Spleen (tissue), 11 donors: ENCODE data around the gene RPL29. TPM values are rescaled to one million over a fixed set of nuclear protein-coding genes. Genes with fewer than 3 reads are reported as not detected.

ENCODE experiments used
- DNase-seq: peaks from one replicate; pipeline ENCODE4 v3.0.0-alpha.2; 2020
- H3K27ac ChIP-seq, 8 donors: fragments of 200-600 bp; sonication (generic) in 7 of 8; 1 replicate in 4 of 8; 2 replicates in 4 of 8; pipeline versions ENCODE4 v1.5.0 to v1.8.0; 2016 to 2021; ENCODE audit warnings: inconsistent platforms in 4 of 8, mild to moderate bottlenecking in 4 of 8, moderate library complexity in 1 of 8
- H3K27me3 ChIP-seq, 7 donors: fragments of 200-600 bp; sonication (generic) in 6 of 7; replicated peaks in 1 of 7; 1 replicate in 4 of 7; 2 replicates in 3 of 7; pipeline versions ENCODE4 v1.5.0 to v1.8.0; 2016 to 2021; ENCODE audit warnings: inconsistent platforms in 3 of 7, mild to moderate bottlenecking in 1 of 7
- H3K36me3 ChIP-seq, 6 donors: fragments of 200-600 bp; sonication (generic) in 5 of 6; 1 replicate in 4 of 6; 2 replicates in 2 of 6; pipeline versions ENCODE4 v1.5.0 to v1.8.0; 2016 to 2021; ENCODE audit warnings: inconsistent platforms in 2 of 6
- H3K4me1 ChIP-seq, 6 donors: fragments of 200-600 bp; sonication (generic) in 5 of 6; 1 replicate in 3 of 6; 2 replicates in 3 of 6; pipeline versions ENCODE4 v1.5.0 to v1.8.0; 2016 to 2021; ENCODE audit warnings: inconsistent platforms in 3 of 6
- H3K4me3 ChIP-seq, 8 donors: fragments of 200-600 bp; sonication (generic) in 7 of 8; 1 replicate in 4 of 8; 2 replicates in 4 of 8; pipeline versions ENCODE4 v1.5.0 to v1.8.0; 2016 to 2021; ENCODE audit warnings: inconsistent platforms in 4 of 8, mild to moderate bottlenecking in 4 of 8, moderate library complexity in 2 of 8
- H3K9me3 ChIP-seq, 8 donors: fragments of 200-600 bp; sonication (generic) in 7 of 8; 1 replicate in 4 of 8; 2 replicates in 4 of 8; pipeline versions ENCODE4 v1.5.0 to v1.8.0; 2016 to 2021; ENCODE audit warnings: inconsistent platforms in 4 of 8
- POLR2A ChIP-seq, 3 donors: fragments of 450-650 bp; IDR thresholded peaks; one replicate each; pipeline ENCODE4 v1.5.1; 2017; ENCODE audit warnings: antibody characterized with exemption in 3 of 3, mild to moderate bottlenecking in 1 of 3
- POLR2AphosphoS5 ChIP-seq, 3 donors: sonication (generic); formaldehyde crosslinking; IDR thresholded peaks; one replicate each; pipeline ENCODE4 v1.5.1; 2017; ENCODE audit warnings: antibody characterized with exemption in 3 of 3
- WGBS, 5 donors: extraction: QIAGEN DNeasy Blood & Tissue Kit in 3 of 5; methylation state at CpG; one replicate each; pipeline versions ENCODE4 v1.1.5 to v1.1.7; 2013 to 2018; 5-methylcytosine and 5-hydroxymethylcytosine counted together
- intact Hi-C: fragments of 100-400 bp; cut with DNase I; formaldehyde crosslinking; loops from one replicate; pipeline ENCODE4 v1.15.0; 2023; ENCODE audit warnings: low total_unique reads
- polyA plus RNA-seq, 3 donors: library from polyadenylated mRNA; stranded (reverse); fragments of 200-250 nt; gene quantifications; one replicate each; pipeline ENCODE4 v1.2.1, GENCODE V29; 2013
- total RNA-seq, 7 donors: library from RNA; depleted of rRNA in 3 of 7; stranded (reverse); fragments of >200 nt in 3 of 7; fragmentation: NEBNext Ultra II Directional in 4 of 7; extraction: Animal tissue kit (Norgen Biotek cat#: 25700) in 4 of 7; gene quantifications; one replicate each; pipeline versions ENCODE4 v1.1.0 to v1.2.1, GENCODE V29; 2016 to 2021
- TF ChIP-seq, protein P1 (sequence below), 11 experiments: fragments of 200-600 bp in 7 of 11; fragments of 450-650 bp in 4 of 11; sonication (generic) in 4 of 11; IDR thresholded peaks in 8 of 11; conservative IDR thresholded peaks in 3 of 11; 1 replicate in 7 of 11; 2 replicates in 4 of 11; pipeline versions ENCODE4 v1.4.0 to v1.8.0; 2016 to 2021; ENCODE audit warnings: antibody characterized with exemption in 11 of 11, inconsistent platforms in 4 of 11, mild to moderate bottlenecking in 1 of 11
- donor health status: healthy with polysubstance abuse.
- donor health status: DM: no; HTN: no; CAD: no; lungs with moderate emphysema.
- donor health status: DM: no; HTN: no; CAD: no.
- donor health status: Bipolar disorder and iron deficiency.
- donor health status: healthy.
- donor health status: DM: no; HTN: no; CAD: no.
- donor health status: DM: yes; HTN: yes; CAD: no.

RPL29 gene
- total and polyA plus RNA-seq, 10 donors: 684 to 4,302 (median 1,095) TPM

DNA sequence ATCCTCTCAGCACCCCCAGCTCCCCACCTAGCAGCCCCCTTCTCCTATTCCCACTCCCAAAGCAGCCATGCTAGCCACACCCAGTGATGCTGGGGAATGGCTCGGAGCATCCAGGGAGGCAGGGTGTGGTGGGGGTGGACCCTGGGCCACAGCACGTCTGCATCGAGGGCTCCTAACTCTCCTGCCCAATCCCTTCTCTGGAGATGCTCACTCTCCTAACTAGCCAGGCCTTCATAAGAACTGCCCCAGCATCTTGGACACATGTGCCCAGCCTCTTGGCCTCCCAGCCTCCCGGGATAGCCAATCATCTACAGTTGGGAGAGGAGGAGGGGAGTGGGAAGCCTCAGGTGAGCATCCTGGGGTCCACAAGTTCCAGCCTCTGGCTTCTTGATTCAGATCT is 31.2 kb downstream of the RPL29 start:
- 77 to 97% (median 87%) methylated on average over 3 to 4 of the region's 4 CpGs for WGBS, 5 donors

DNA sequence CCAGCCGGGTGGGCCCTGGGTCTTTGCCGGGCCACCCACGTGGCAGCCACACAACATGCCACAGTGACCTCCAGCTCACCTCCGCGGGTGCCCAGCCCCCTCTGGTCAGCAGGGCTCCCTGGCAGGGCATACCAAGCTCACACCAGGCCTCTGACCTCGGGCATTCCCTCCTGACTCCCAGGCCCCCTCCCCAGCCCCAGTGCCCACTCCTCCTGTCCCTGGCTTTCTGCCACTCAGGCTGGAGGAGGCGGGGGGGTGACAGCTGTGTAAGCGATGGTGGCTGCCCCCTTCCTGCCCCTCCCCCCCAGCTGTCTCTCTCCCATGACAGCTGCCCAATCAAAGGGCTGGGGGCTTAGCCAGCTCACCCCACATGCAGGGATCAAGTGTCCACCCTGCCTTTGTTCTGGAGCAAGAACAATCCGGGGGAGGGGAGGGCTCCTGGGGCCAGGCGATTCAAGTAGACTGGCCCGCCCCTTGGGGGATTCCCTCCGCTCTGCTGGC is 31.7 kb downstream of the RPL29 start:
- 62 to 86% (median 81%) methylated on average over 9 to 12 of the region's 12 CpGs for WGBS, 5 donors
- H3K4me3 ChIP-seq: no peak overlapping the region
- DNase-seq: no peak
- TF ChIP-seq, protein P1, sequence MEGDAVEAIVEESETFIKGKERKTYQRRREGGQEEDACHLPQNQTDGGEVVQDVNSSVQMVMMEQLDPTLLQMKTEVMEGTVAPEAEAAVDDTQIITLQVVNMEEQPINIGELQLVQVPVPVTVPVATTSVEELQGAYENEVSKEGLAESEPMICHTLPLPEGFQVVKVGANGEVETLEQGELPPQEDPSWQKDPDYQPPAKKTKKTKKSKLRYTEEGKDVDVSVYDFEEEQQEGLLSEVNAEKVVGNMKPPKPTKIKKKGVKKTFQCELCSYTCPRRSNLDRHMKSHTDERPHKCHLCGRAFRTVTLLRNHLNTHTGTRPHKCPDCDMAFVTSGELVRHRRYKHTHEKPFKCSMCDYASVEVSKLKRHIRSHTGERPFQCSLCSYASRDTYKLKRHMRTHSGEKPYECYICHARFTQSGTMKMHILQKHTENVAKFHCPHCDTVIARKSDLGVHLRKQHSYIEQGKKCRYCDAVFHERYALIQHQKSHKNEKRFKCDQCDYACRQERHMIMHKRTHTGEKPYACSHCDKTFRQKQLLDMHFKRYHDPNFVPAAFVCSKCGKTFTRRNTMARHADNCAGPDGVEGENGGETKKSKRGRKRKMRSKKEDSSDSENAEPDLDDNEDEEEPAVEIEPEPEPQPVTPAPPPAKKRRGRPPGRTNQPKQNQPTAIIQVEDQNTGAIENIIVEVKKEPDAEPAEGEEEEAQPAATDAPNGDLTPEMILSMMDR (IDR thresholded peaks at IDR 0.05 in 8 of 11, conservative IDR thresholded peaks at IDR 0.05 in 3 of 11): no peak
- no peak for TF ChIP-seq POLR2A (IDR thresholded peaks at IDR 0.05)
- no peak for TF ChIP-seq POLR2AphosphoS5 (IDR thresholded peaks at IDR 0.05)
- no peaks in the 10 kb centered on the region for H3K9me3 ChIP-seq
- intact Hi-C loops: no loop called here
- peaks cover 0 to 20% (median 0%) of the 10 kb centered on the region in 6 donors for H3K36me3 ChIP-seq
- H3K4me1 ChIP-seq: peaks cover 0 to 62% (median 35%) of the 10 kb centered on the region in 6 donors
- no peak overlapping the region for H3K27ac ChIP-seq
- peaks cover 0 to 18% (median 0%) of the 10 kb centered on the region in 7 donors for H3K27me3 ChIP-seq

More for the DNA sequence above, 31.2 kb downstream of the RPL29 start:
- no peaks in the 10 kb centered on the region for H3K9me3 ChIP-seq
- intact Hi-C loops: no loop called here
- no peak for DNase-seq
- peaks cover 0 to 68% (median 35%) of the 10 kb centered on the region in 6 donors for H3K4me1 ChIP-seq
- peaks cover 0 to 15% (median 0%) of the 10 kb centered on the region in 6 donors for H3K36me3 ChIP-seq
- no peak overlapping the region for H3K4me3 ChIP-seq
- H3K27me3 ChIP-seq: peaks cover 0 to 18% (median 0%) of the 10 kb centered on the region in 7 donors
- TF ChIP-seq POLR2A (IDR thresholded peaks at IDR 0.05): no peak
- H3K27ac ChIP-seq: no peak overlapping the region

DNA sequence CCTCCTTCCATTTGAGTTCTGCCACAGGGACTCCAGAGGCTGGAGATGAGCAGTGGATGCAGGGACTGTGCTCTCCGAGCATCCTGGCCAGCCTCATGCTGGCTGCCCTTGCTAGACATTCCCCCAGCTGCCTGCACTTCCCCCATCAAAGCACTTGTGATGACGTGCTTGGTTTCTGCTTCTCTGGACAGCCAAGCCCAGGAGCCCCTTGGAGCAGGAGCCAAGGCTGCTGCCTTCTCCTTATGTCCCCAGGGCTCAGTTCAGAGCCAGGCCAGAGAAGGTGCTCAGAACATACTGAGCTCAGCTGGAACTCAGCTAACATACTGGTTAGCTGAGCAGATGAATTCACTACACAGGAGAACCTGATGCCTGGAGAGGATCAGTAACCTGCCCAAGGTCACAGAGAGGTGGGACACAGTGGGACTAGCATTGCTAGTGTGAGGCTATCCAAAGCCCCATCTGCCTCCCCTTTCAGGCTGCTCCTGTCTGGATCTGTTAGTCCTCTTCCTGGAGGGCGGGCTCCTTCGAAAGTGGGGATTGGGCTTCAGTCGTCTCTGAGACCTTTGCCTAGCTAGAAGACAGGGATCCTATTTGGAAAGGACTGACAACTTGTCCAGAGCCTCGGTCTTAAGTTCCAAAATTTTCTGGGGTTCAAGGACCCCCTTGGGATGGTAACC is 32.7 kb downstream of the RPL29 start:
- 77 to 86% (median 84%) methylated on average over 5 to 6 of the region's 6 CpGs for WGBS, 5 donors
- H3K9me3 ChIP-seq: no peaks in the 10 kb centered on the region
- peaks cover 0 to 52% (median 27%) of the 10 kb centered on the region in 6 donors for H3K4me1 ChIP-seq
- no peak for DNase-seq
- TF ChIP-seq POLR2A (IDR thresholded peaks at IDR 0.05): no peak
- TF ChIP-seq, protein P1 (IDR thresholded peaks at IDR 0.05 in 8 of 11, conservative IDR thresholded peaks at IDR 0.05 in 3 of 11): no peak
- TF ChIP-seq POLR2AphosphoS5 (IDR thresholded peaks at IDR 0.05): no peak
- intact Hi-C loops: no loop called here
- peaks cover 0 to 30% (median 0%) of the 10 kb centered on the region in 6 donors for H3K36me3 ChIP-seq
- peaks cover 0 to 15% (median 0%) of the 10 kb centered on the region in 7 donors for H3K27me3 ChIP-seq
- H3K4me3 ChIP-seq: no peak overlapping the region
- no peak overlapping the region for H3K27ac ChIP-seq

DNA sequence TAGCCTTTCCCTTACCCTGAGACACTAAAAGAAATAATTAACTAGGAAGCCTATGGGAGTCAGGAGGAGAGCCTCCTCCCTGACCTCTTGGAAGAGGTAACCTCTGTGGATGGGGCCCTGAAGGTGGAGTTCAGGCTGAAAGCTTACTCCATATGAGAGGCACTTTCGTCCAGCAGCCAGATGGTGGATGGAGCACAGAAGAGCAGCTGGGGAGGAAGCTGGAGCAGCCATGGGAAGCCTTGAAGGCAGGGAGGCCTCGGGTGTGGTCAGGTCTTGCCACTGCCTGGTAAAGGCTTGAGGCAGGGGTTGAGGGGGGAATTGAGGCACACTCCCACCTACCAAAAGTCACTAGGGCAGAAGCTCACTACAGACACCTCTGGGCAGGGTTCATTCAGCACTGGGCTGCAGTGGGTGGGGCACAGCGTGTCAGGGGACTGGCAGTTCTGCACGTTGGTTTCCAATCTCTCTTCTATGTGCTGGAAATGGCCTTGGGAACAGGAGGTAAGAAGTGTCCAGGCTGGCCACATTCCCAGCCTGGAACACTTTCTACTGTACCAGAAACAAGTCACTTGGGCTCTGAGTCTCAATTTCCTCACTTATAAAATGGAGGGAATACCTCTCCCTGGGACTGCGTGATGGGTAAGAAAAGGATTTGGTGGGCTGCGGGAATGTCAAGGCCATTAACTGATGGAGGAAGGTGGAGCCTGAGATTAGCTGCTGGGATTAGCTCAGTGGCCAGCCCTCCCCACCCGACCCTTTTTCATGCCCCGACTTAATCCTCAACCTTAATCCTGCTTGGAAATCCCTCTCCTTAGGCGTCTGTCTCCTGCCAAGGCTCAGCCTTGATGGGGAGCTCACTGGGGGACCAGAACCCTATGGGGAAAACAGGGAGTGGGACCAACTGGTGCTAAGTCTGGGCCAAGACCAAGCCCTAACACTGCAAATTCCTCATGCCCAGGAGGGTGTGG is 33.8 kb downstream of the RPL29 start:
- WGBS, 5 donors: 56 to 70% (median 68%) methylated on average over 9 of the region's 9 CpGs
- Histone ChIP-seq H3K27ac (peak overlapping the region in 2 of 8 donors; percentile 15), H3K4me1 (peaks cover 0 to 52% (median 22%) of the 10 kb centered on the region in 6 donors), H3K36me3 (peaks cover 0 to 34% (median 0%) of the 10 kb centered on the region in 6 donors), H3K9me3 (no peaks in the 10 kb centered on the region), H3K27me3 (peaks cover 0 to 17% (median 0%) of the 10 kb centered on the region in 7 donors), H3K4me3 (no peak overlapping the region)
- TF ChIP-seq, protein P1 (IDR thresholded peaks at IDR 0.05 in 8 of 11, conservative IDR thresholded peaks at IDR 0.05 in 3 of 11): no peak
- no peak for TF ChIP-seq POLR2AphosphoS5 (IDR thresholded peaks at IDR 0.05)
- no peak for TF ChIP-seq POLR2A (IDR thresholded peaks at IDR 0.05)
- no peak for DNase-seq
- intact Hi-C loops: no loop called here
